ENCODE measurements around the gene KRTAP5-1. TPM values are rescaled to one million over a fixed set of nuclear protein-coding genes. Genes with fewer than 3 reads are reported as not detected.

The KRTAP5-1 gene
- total and polyA plus RNA-seq, 10 of the 15 experiments (the other 5 are each of a cell fraction or from before 2014, with no cell fraction given): not detected

- Histone ChIP-seq H3K79me2 (ENCODE audit: control insufficient read depth, insufficient read depth, low read length) (no peaks in the 10 kb centered on the region), H3K27me3 (replicated peaks in 1 of 2; ENCODE audit: control insufficient read depth in 2 of 2, insufficient read depth in 2 of 2, low read length in 1 of 2) (peaks cover 0 to 3% of the 10 kb centered on the region in 2 experiments; a peak in 3 of 4 replicates), H4K20me1 (ENCODE audit: control insufficient read depth, insufficient read depth) (no peaks in the 10 kb centered on the region), H3K9me3 (replicated peaks; ENCODE audit: control insufficient read depth, insufficient read depth, low read length) (no peaks in the 10 kb centered on the region), H3K4me2 (ENCODE audit: control insufficient read depth, insufficient read depth) (no peak overlapping the region), H2AFZ (ENCODE audit: control insufficient read depth, low read depth, low read length) (no peak overlapping the region), H3K4me1 (ENCODE audit: control insufficient read depth, insufficient read depth, low read length) (no peaks in the 10 kb centered on the region), H3K9ac (ENCODE audit: control insufficient read depth, insufficient read depth, low read length) (no peak overlapping the region), H3K27ac (ENCODE audit: control insufficient read depth, insufficient read depth) (no peak overlapping the region), H3K4me3 (no peak overlapping the region), H3K36me3 (ENCODE audit: control insufficient read depth in 2 of 2, insufficient read depth in 2 of 2, low read length in 1 of 2) (no peaks in the 10 kb centered on the region)
- ChIA-PET SMC1A (ENCODE audit: uncharacterized antibody, unreplicated experiment) (no interaction called here), CTCF (interaction anchor here (1.8 kb wide), 1 partner anchor 9 kb away, joined by 12 read pairs; no protein-coding TSS in a partner anchor), POLR2A (no interaction called here), RAD21 (ENCODE audit: unreplicated experiment) (interaction anchor here (1.7 kb wide), 1 partner anchor 9 kb away, joined by 5 read pairs; no protein-coding TSS in a partner anchor)
- in situ Hi-C loops (cut with MboI) (no loop called here), intact Hi-C loops (cut with micrococcal nuclease; ENCODE audit: unreplicated experiment) (no loop called here)
- ATAC-seq: no peak
- WGBS (ENCODE audit: insufficient coverage, insufficient replicate concordance, low lambda C conversion rate, missing lambda C conversion rate): 18% methylated on average over 5 of the region's 5 CpGs
- no TSS peak for BruUV-seq (replicated peaks)
- TF ChIP-seq MEF2A (IDR thresholded peaks at IDR 0.05; ENCODE audit: insufficient read depth, low read depth, low read length) (no peak), ZNF24 (IDR thresholded peaks at IDR 0.05) (no peak), JUND (IDR thresholded peaks at IDR 0.05; ENCODE audit: low read depth, low read length) (no peak), NBN (IDR thresholded peaks at IDR 0.05) (no peak), FOXM1 (IDR thresholded peaks at IDR 0.05; ENCODE audit: low read depth, low read length) (no peak), SPI1 (IDR thresholded peaks at IDR 0.05; ENCODE audit: borderline replicate concordance, insufficient read depth, low read depth, low read length) (no peak), TBL1XR1 (IDR thresholded peaks at IDR 0.05; ENCODE audit: low read depth, low read length) (no peak), ETV6 (conservative IDR thresholded peaks at IDR 0.05 in 1 of 2, IDR thresholded peaks at IDR 0.05 in 1 of 2; ENCODE audit: borderline replicate concordance in 1 of 2, low read depth in 1 of 2) (no peak), BMI1 (IDR thresholded peaks at IDR 0.05; ENCODE audit: borderline replicate concordance) (no peak), ZBTB33 (IDR thresholded peaks at IDR 0.05) (no peak), KLF5 (IDR thresholded peaks at IDR 0.05; ENCODE audit: partially characterized antibody) (no peak), SIN3A (IDR thresholded peaks at IDR 0.05; ENCODE audit: low read depth, low read length) (no peak), CHD4 (IDR thresholded peaks at IDR 0.05) (no peak), SREBF2 (IDR thresholded peaks at IDR 0.05; ENCODE audit: low read length) (no peak), TCF7 (IDR thresholded peaks at IDR 0.05; ENCODE audit: borderline replicate concordance) (no peak), PRDM15 (CRISPR knock-in tag; IDR thresholded peaks at IDR 0.05) (no peak), IRF5 (IDR thresholded peaks at IDR 0.05; ENCODE audit: borderline replicate concordance) (no peak), POU2F2 (IDR thresholded peaks at IDR 0.05; ENCODE audit: borderline replicate concordance, low read depth, low read length) (no peak), NFYB (IDR thresholded peaks at IDR 0.05; ENCODE audit: insufficient read depth, low read depth, low read length) (no peak), MYC (IDR thresholded peaks at IDR 0.05; ENCODE audit: insufficient read depth, insufficient read length, insufficient replicate concordance, low read length, severe bottlenecking) (no peak)
- no peak for FAIRE-seq
- DNase-seq (ENCODE audit: low read depth, low spot score): no peak
These were observed 19.2 kb downstream of the KRTAP5-1 start for GRCh38 chr11:1565904-1566247.
